DMS 273 (cell line): ENCODE results near the gene FBXL19.
"Not testable (repeated sequence)": the region's sequence is repeated elsewhere in the genome, so short reads cannot be mapped to it uniquely, and the experiment has no call there.

Experiments used
- DNase-seq: peaks from one replicate; lab custom pipeline; 2025; ENCODE audit not compliant: unreplicated experiment; lab: John Stamatoyannopoulos, UW

FBXL19 gene

DNA sequence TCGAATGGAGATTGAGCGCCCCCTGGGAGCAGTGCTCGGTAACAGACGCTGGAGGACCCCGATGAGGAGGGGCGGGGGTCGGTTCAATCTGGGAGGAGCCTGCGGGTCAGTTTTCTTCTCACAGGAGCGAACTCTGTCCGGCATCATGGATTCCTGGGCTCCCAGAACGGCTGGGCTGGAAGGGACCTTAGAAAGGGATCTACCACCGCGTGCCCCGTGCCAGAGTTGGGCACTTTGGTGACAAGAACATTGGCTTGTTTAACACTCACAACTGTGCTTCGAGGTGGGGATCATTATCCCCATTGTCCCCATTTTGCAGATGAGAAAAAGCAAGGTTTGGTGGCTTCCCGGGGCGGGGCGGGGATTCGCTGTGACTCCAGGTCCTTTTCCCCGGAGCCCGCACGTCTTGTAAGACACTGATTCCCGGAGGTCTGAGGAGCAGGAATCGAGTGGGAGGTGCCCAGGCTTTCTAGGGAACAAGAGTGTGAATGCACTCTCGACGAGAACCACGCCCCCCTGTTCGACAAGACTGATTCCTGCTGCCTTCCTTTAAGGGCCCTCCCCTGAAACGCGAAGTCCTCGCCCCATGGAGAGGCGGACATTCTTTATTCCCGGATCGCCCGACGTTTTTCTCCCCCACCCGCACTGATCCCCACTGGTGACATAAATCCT is 1.5 kb upstream of the FBXL19 start:
- DNase-seq, result peak; percentile 95

DNA sequence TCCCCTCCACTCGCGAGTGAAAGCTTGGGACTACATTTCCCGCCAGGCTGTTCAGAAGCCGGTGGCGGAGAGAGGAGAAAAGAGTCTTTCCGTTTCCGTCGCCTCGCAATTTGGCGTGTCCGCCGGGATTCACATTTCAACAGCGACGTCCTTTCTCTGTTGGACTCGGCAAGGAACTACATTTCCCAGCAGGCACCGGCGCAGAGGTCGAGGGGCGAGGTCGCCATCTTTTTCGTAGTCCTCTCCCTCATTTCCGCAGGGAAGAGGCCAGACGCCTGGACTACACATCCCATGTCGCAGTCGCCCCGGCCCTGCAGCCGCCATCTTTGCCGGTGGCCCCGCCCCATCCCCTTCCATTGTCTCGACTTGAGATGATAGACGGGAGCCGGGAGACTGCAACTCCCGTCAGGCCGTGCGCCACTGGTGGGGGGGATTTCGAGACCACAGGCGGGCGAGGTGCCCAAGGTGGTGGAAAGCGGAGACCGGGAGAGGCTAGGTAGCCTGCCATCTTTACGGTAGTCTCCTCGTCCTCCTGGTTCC is 882 bp upstream of the FBXL19 start:
- peak; percentile 100 for DNase-seq

DNA sequence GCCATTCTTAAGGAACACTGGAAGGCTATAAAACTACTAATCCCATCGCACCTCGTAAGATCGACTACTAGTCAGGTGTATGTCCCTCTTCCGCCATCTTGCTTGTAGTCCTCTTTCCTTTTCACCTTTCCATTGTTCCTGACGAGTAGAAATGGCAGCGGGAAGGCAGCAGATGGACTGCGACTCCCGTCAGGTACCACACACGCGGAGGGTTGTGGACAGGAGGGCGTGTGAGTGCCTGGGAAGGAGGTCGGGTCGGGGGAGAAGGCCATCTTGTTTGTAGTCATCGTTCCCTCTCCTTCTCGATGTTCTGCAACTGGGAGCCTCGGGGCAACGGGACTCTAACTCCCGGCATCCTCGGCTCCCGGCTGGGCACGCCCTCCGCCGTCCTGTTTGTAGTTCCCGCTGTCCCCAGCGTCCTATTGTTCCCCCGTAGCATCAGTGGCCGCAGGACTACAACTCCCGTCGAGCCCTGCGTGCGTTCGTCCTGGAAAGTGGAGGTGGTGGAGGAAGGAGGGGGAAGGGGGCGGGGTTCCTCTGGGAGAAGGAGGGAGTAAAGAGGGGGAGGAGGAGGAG is 324 bp upstream of the FBXL19 start:
- DNase-seq, result peak; percentile 100

DNA sequence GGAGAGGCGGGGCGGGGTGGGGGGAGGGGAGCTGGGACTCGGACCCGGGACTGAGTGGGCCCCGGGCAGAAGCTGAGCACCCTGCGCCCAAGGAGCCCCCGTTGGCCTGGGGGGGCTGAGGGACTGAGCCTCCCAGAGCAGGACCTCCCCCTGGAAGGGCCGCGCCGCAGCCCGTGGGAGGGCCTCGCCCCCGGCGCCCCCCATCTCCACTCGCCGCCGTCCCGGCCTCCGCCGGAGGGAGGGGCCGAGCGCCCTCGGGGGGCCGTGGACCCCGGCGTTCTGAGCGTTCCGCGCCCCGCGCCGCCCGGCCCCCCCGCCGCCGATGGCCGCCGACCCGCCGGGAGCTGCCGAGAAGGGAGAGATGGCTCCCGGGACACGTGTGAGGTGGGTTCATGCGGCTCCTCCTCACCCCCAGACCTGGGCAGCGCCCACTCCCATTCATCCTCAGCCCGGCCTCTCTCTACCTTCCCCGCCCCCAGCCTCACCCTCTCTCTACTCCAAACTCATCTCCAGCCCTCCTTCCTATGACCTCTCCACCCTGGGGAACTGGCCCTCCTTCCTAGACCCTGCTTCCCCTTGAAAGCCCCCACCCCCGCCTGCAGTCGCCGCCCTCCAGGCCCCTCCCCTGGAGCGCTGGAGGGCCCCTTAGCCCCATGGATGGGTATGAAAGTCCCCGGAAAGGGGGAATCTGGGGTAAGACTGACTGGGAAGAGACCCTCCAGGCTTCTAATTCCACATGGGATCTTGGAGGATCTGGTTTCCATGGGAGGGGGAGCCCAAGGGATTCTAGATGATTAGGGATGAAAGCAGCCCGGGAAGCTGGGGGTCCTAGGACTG is 922 bp downstream of the FBXL19 start:
- peak; percentile 56 for DNase-seq

DNA sequence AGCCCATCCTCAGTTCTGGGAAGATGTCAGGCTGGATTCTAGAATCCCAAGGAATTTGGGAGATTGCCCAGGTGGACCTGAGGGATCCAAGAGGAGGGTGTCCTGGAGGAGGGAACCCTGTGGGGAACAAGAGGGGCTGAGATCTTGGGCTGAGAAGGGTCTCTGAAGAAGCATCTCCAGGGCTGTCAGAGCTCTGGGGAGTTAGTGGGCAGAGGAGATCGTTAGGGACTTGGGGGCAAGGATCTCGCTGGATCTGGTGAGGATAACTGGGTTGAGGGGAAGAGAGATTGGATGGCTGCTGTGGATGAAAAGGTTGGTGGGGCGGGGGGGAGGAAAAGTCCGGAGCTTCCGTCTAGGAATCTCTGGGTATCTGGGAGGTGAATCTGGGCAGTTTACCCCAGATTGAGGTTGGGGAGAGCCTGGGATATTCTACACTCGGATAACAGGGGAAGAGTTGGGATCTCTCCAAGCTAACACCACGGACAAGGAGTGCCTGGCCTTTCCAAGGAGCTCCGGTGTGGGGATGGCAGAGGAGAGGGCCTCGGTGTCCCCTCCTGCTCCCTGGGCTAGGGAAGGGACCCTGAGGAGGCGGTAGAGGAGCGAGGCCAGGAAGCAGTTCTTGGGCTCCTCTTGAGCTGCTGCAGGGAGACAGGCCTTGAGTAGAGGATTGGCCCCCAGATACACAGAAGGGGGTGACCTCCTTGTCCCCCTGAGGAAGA is 1.7 kb downstream of the FBXL19 start:
- DNase-seq, result no peak

DNA sequence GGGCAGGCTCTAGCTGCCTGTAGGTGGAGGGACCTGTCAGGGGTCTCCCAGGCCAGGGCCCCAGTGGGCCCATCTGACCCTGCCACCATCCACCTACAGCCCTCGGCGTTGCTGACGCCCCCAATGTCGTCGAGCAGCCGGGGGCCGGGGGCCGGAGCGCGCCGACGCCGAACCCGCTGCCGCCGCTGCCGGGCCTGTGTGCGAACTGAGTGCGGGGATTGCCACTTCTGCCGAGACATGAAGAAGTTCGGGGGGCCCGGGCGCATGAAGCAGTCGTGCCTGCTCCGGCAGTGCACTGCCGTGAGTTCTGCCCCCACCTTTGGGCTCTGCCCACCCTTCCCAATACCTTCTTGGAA is 2.2 kb downstream of the FBXL19 start:
- DNase-seq, result no peak

DNA sequence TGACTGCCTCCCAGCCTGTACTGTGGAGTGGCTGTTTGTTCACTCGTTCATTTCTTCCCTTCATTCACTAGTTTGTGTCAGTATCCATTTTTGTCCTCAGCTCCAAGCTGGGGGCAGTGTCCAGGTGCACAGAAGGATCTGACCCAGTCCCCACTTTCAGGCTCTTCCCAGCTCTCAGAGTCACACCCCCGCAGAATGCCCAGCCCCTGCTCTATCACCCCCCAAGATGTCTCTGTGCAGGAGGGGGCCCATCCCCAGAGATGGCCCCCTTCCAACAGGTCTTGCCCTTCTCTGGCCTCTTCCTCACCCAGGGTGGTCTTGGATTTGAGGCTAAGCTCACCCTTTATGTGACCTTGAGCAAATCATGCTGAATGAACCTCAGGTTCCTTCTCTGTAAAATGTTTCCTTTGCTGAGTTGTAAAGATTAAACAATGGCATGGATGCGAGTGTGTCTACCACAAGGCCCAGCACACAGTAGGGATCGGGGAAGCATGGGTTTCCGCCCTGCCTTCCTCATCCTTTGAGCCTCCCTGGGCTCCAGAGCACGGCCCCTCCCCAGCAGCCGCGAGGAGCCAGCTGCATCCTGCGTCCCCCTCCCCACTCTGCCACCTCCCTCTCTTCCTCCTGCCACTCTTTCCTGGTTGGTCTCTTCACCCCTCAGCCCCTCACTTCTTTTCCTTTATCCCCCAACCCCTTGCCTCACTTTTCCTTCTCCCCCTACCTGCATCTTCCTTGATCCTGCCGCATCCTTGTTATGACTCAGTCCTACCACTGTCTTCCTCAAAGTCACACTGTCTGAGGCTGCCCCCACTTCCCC is 2.8 kb downstream of the FBXL19 start:
- DNase-seq, result no peak

DNA sequence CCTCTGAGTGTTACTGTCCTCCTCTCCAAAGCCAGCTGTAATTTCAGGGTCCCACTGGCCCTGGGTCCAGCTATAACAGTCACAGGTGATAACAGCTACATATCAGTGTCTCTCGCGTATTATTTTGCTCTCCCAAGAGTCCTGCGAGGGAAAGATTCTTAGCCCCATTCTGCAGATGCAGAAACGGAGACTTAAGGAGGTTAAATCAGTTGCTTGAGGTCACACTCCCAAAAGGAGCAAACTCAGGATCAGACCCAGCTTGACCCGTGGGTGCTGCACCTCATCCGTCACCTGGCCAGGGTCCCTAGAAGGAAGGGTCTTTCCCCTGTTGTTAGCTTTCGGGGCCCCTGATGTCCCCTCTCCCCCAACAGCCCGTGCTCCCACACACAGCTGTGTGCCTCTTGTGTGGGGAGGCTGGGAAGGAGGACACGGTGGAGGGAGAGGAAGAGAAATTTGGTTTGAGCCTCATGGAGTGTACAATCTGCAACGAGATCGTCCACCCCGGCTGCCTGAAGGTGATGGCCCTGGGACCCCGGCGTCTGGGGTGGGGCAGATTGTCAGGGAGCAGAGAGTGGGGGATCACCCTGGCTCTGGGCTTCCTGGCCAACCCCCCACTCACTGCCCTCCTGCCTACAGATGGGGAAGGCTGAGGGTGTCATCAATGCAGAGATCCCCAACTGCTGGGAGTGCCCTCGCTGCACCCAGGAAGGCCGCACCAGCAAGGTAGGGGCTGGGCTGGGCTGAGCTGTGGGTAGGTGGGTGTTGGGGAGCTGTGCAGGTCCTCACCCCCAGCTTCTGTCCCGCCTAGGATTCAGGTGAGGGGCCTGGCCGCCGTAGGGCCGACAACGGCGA is 3.8 kb downstream of the FBXL19 start:
- no peak for DNase-seq

DNA sequence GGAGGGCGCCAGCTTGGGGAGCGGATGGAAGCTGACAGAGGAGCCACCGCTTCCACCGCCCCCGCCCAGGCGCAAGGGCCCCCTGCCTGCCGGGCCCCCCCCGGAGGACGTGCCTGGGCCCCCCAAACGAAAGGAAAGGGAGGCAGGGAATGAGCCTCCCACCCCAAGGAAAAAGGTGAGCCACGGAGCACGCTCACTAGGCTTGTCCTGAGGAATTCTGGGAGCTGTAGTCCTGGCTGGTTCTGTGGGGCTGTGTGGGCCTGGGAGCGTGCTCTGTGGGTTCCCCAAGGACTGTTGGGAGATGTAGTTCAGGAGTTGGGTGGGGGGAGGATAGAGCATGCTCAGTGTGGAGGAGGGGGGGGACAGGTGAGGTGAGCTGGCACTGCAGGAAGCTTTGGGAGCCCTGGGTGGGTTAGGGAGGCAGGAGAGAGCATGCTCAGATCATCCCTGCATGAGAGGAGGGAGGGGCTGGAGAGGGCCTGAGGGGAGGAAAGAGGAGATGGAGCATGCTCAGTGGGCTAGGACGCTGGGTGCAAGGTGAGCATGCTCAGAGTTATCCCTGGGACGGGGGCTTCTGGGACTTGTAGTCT is 4.5 kb downstream of the FBXL19 start:
- DNase-seq, result peak; percentile 87

DNA sequence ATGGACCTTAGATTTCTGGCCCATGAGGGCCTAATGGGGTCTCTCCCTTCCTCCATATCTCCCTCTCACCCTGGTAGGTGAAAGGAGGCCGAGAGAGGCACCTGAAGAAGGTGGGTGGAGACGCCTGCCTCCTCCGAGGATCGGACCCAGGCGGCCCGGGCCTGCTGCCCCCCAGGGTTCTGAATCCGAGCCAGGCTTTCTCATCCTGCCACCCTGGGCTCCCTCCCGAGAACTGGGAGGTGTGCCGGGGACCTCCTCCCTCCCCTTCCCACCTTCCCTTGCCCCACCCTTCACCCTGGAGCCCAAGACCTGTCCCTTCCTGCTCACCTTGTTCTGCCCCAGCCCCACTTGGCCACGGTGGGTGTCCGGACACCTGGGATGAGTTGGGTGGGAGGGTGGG is 5.0 kb downstream of the FBXL19 start:
- no peak for DNase-seq

DNA sequence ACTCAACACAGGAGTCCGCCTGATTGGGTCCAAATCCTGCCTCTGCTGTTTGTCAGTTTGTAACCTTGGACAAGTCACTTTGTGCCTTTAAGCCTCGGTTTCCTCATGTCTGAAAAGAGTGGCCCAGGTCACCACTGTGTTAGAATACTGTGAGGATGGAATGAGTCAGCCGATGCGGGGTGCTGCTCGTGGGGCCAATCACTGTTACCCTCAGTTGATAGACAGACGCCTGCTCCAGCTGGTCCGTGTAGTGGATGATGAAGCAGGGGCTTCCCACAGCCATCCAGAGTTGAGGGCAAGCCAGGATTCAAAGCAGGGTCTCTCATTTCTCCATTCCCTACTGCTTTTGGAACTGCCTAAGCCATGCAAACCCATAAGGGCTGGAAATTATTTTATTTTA is 5.8 kb downstream of the FBXL19 start:
- DNase-seq, result no peak

DNA sequence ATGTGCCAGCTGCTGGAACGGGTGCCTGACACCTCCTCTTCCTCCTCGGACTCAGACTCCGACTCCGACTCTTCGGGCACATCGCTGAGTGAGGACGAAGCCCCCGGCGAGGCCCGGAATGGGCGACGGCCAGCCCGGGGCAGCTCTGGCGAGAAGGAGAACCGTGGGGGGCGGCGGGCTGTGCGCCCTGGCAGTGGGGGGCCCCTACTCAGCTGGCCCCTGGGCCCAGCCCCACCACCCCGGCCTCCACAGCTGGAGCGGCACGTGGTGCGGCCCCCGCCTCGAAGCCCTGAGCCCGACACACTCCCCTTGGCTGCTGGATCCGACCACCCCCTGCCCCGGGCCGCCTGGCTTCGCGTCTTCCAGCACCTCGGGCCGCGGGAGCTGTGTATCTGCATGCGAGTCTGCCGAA is 6.8 kb downstream of the FBXL19 start:
- DNase-seq, result no peak

DNA sequence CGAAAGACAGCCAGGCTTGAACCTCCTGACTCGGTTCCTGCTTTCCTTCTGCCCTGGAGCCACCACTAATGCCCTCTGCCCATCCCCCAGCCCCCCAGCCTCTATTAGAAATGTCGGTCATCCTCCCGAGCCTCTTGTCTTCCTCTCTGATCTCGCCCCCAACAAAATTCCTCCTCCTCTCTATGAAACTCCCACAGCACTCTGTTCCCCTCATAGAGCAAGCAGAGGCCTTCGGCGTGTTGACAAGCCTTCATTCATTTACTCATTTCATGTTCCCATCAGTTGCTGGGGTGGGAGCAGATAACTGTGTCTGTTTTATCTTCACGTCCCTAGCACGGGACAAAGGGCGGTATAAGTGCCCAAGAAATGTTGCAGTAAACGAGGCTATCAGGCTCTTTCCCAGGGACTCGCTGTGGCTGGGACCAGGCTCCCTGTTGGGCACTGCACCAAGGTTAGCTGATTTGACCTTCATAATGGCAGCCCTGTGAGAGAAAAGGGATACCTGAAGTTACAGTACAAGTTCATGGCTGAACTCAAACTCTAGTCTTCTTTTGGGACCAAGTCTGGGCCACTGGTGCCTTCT is 7.8 kb downstream of the FBXL19 start:
- DNase-seq, result no peak

DNA sequence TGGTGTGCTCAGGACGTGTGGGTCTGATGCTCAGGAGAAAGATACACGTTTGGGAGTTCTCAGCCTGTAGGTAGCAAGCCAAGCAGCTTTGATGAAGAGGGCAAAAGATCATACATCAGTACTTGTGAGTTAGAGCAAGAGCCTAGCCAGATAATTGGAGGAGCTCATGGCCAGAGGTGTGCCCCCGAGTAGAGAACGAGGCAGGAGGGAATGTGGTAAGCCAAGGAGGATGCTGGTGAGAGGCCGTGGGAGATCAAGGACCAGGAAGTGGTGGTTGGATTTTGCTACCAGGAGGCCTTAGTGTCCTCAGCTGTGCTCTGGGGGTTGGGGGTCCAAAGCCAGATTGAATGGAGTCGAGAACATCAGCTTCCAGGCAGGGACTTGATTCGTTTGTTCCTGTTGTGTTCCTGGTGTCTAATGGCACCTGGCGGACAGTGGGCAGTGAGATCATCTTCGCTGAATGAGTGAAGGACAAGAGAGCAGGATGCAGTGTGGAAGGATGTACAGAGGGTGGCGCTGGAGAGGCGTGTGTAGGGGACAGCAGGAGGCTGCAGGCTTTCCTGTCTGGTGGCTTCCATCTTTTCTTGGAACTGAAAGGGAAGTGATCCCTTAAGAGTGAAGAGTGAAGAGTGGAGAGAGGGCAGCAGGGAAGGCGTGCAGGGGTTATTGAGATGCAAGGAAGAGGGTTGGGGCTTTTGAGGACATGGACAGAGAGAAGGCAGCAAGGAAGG is 11.6 kb downstream of the FBXL19 start:
- peak; percentile 73 for DNase-seq

DNA sequence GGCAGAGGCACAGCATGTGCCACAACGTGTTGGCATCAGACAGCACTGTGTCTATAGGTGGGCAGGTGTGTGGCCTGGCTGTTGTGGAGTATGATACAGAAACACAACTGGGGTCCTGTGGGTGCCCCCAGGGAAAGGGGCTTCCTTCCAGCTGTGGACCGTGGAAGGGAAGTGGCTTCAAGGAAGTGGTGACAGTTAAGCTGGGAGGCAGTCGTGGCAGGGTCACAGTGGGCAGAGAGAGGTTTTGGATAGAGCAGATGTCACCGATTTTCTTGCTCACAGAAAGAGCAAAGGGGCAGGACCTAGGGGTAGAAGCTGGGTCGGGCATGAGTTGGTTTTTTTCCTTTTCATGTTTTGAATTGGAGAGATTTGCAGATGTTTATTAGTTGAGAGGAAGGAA is 14.3 kb downstream of the FBXL19 start:
- DNase-seq, result no peak

DNA sequence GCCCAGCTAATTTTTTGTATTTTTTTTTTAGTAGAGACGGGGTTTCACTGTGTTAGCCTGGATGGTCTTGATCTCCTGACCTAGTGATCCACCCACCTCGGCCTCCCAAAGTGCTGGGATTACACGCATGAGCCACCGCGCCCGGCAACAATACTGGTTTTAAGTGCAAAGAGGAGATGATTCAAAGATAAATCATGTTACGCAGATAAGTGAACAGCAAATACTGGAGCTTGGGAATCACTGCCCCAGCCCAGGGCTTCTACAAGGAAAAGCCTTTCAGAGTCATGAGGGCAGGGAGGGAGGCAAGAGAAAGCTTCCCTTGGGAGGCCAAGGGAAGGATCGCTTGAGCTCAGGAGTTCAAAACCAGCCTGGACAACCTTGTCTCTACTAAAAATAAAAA is 16.2 kb downstream of the FBXL19 start:
- not testable (repeated sequence) for DNase-seq

DNA sequence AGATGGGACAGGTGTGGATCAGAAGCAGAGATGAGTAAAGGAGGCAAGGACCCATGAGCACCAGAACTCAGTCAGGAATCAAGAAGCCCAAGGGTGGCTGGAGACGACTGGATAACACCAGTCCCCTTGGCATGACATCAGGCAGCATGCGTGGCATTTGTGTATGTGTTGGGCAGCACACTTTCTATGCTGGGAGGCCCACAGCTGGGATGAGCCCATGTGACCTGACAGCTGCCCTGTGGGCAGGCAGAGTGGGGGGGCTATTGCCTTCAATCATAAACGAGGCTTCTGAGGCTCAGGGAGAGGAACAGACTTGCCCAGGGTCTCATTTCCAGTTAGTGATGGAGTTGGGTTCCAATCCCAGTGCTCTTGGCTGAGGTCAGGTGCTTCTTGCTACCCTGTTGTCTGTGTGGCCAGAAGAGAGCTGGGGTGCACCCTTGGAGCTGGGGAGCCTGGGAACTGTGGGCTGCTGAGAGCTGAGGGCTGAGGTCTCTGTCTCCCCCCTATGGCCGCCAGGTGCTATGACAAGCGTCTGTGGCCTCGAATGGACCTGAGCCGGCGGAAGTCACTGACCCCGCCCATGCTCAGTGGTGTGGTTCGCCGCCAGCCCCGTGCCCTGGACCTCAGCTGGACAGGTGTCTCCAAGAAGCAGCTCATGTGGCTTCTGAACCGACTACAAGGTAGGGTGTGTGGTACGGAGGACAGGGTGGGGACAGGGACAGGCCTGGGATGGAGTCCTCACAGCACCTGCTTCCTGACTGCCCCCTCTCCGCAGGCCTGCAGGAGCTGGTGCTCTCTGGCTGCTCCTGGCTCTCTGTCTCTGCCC is 18.4 kb downstream of the FBXL19 start:
- peak; percentile 81 for DNase-seq
